OCI-LY7 (cell line): Measurements from ENCODE around the gene NCAN.

Experiments
- CTCF ChIP-seq: fragments of 200-600 bp; sonication (generic); conservative IDR thresholded peaks from 2 replicates; pipeline ENCODE4 v1.5.1; 2014; ENCODE audit warnings: mild to moderate bottlenecking, antibody characterized with exemption, low read length, moderate library complexity, mixed read lengths
- EZH2phosphoT487 ChIP-seq: fragments of 200-600 bp; sonication (generic); IDR thresholded peaks from 2 replicates; pipeline ENCODE4 v1.6.1; 2018; ENCODE audit warnings: low read depth, borderline replicate concordance, mild to moderate bottlenecking, mixed run types, antibody characterized with exemption, low read length, moderate library complexity, mixed read lengths

- TF ChIP-seq CTCF (no peak), EZH2phosphoT487 (no peak)
These were observed 32.0 kb upstream of the NCAN start for GRCh38 chr19:19179548-19180441.
